HG03378 (cell line): ENCODE data around the gene CDC27.
"Not testable (repeated sequence)": the region's sequence is repeated elsewhere in the genome, so short reads cannot be mapped to it uniquely, and the experiment has no call there.

Experiments used
- ATAC-seq: cut with Tn5 transposase; IDR thresholded peaks from one replicate; pipeline ENCODE4 v1.9.1; 2021; ENCODE audit warnings: mild to moderate bottlenecking, moderate library complexity; ENCODE audit not compliant: unreplicated experiment

CDC27 gene

GRCh38 chr17:47199627-47200324 is 10.7 kb upstream of the CDC27 start:
- ATAC-seq = no peak

DNA sequence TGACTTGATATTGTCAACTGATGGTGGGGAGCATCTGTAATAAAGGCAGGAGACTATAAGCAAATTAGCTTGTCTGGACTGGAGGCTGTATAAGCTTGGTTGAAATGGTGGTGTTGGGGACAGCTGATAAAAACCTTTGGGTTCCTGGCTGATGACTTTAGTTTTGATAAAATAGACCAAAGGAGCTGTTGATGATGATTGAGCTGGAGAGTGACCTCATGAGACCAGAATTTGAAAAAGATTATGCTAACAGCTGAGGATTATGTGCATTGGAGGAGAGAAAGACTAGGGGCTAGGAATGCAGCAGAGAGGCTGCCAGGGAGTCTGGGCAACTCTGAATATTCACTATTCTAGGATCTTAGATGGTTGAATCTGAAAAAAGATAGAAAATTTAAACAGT is 8.7 kb upstream of the CDC27 start:
- no peak for ATAC-seq

GRCh38 chr17:47193931-47194511 is 4.9 kb upstream of the CDC27 start:
- ATAC-seq = no peak

DNA sequence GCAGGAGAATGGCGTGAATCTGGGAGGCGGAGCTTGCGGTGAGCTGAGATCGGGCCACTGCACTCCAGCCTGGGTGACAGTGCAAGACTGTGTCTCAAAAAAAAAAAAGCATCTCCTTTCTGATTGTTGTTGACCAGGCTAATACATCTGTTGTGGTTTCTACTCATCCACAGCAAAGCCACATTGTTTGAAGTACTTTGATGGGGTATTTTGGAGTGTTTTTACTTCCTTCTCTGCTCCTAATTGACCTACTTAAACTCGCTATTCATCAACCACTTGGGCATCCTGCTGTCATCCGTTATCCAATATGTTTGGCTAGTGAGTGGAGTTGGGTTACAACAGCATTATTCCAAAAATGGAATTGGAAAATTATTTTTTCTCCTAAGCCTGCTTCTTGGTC is 3.5 kb upstream of the CDC27 start:
- no peak for ATAC-seq

GRCh38 chr17:47190770-47191169 is 1.7 kb upstream of the CDC27 start:
- ATAC-seq = no peak

DNA sequence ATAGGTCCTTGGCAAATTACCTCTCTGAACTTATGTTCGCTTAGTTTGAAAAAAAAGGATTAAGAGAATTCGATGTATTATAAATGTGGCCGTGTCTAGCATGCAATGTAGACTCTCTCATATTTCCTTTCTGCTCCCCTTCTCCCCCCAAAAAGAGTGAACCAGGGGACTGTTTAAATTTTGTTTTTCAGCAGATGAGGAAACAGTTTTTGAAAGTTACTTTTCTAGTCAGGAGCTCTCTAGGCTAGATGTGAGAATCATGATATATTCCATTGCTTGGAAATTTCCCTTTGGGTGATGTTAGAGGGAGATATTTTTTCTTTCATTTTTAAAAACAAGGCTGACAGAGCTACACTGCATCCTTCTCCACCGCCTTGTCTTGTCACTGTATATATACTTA is 1.1 kb upstream of the CDC27 start:
- no peak for ATAC-seq

DNA sequence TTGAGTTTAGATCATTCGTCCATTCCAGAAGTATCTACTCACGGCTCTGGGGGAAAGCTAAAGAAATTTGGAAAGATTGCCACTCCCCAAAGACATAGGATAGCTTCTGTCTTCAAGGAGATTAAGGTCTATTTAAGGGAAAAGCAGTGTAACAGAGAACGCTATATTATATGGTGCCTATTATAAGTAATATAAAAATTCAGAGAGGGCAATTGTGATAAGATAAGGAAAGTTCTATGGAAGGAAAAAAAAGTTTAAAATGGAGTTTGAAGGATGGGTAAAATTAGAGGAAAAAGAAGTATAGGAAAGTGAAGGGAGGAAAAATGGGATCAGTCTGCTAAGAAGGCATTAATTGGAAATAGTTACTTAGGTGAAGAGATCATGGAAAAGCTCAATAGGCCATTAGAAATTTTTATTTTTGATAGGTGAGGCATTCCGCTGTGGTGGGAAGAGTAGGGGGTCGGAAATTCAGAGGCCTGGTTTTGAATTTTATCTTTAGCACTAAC is 690 bp upstream of the CDC27 start:
- ATAC-seq = no peak

- ATAC-seq = no peak
Measured at GRCh38 chr17:47188271-47188875, 722 bp downstream of the CDC27 start.

DNA sequence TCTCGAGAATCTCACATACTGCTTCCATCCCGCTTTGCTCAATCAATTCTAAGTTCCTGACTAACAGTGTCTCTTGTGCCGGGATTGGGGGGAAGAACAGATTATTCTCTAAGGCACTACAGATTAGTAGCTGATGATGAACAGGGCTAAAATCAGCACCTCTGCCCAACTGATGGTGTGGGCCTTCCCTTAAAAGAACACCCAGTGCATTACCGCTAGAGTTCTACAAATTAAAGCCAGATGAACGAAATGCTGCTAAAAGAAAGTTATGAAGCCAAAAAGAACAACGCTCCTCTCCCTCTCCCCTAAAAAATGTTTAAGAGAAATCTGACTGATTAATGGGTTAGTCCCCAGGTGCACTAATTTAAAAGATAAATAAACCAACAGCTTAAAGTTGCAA is 4.4 kb downstream of the CDC27 start:
- no peak for ATAC-seq

DNA sequence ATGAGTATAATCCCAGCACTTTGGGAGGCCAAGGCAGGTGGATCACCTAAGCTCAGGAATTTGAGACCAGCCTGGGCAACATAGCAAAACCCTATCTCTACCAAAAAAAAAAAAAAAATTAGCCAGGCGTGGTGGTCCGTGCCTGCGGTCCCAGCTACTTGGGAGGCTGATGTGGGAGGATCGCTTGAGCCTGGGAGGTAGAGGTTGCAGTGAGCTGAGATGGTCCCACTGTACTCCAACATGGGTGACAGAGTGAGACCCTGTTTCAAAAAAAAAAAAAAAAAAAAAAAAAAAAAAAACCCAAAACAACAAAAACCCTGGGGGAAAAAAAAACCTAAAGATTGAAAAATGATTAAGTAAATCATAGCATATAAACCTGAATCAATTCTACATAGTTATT is 8.1 kb downstream of the CDC27 start:
- not testable (repeated sequence) for ATAC-seq

GRCh38 chr17:47180337-47180736 is 8.8 kb downstream of the CDC27 start:
- no peak for ATAC-seq

DNA sequence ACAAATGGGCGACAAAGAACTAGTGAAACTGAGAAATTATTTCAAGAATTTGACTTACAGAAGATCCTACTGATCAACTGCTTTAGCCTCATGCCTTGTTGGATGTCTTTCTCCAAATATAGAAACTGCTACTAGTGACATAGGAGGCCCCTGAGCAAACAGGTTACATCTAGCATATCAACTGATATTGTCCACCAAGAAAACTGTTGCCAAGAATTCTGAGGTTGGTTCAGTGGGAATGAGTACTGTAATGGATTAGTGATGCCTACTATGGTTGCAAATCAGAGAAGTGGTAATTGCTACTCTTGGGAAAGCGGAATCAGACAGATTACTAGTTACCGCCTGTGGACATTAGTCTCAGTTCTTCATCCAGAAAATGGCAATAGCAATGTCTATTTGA is 10.0 kb downstream of the CDC27 start:
- ATAC-seq = no peak

- ATAC-seq = no peak
Measured at GRCh38 chr17:47177261-47177660, 11.8 kb downstream of the CDC27 start.

DNA sequence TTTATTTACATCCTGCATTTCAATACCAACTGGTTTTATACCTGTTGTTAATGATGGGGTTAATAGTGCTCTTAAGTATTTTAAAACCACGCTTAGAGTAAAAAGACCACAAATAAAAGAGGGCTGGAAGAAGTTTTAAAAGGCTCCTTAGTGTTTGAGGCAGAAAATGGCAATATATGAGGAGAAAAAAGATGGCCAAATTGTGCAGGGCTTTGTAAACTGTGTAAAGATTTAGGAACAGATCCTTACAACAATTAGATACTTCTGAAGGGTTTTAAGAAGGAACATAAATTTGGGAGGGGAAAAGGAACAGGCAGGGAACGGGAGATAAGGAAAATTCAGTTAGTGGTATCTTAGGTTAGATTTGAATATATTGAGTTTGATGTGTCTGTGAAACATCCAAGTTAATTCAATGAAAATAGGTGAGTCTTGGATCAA is 12.7 kb downstream of the CDC27 start:
- no peak for ATAC-seq

GRCh38 chr17:47174823-47175222 is 14.3 kb downstream of the CDC27 start:
- ATAC-seq = not testable (repeated sequence)

DNA sequence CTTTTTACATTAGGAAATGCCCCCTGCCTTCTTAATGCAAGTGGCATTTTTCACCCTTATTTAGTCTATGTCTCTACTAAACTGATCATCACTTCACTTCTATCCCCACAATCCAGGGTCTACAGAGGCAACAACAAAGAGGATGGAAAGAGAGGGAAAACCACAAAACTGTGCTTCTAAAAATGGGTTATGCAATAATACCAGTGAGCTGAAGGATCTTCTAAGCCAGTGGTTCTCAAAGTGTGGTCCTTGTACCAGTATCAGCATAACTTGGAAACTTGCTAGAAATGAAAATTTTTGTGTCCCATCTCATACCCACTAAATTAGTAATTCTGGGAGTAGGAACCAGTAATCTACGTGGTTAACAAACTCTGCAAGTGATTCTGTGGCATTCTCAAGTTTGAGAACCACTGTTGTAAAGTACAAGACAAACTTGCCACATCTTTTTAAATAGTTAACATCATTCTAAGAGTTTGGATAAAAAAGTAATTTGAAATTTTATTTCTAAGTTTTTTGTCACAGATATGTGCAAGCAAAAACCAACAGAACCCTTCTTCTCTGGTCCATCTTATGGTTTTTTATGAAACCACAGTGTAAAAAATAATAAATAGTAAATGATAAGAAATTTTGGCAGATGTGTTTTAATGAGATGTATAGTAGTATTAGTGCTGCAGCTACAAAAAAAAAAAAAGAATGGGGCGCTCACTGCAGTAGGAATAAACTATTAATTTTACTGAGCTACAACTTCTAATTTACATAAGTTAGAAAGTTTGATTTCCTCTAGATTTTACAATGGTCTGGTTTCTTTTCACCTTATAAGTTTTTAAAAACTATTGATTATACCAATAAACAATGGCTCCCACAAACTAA is 16.2 kb downstream of the CDC27 start:
- ATAC-seq = no peak

DNA sequence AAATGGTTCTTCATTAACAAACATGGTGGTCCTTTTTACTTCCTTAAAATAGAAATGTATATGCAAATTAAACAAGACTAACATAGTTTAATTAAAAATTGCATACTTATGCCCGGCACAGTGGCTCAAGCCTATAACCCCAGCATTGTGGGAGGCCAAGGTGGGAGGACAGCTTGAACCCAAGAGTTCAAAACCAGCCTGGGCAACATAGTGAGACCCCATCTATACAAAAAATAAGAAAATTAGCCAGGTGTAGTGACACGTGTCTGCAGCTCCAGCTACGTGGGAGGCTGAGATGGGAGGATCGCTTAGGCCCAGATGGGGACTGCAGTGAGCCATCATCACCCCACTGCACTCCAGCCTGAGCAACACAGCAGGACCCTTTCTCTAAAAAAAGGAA is 18.4 kb downstream of the CDC27 start:
- ATAC-seq = no peak

DNA sequence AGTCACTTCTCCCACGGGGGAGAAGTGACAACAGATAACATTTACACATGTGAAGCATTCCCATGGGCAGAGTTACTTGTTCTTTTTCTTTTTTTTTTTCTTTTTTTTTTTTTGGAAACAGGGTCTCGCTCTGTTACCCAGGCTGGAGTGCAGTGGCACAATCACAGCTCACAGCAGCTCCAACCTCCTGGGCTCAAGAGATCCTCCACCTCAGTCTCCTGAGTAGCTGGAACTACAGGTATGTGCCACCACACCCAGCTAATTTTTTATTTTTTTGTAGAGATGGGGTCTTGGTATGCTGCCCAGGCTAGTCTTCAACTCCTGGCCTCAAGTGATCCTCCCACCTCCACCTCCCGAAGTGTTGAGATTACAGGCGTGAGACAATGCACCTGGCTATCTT is 20.2 kb downstream of the CDC27 start:
- ATAC-seq = not testable (repeated sequence)

DNA sequence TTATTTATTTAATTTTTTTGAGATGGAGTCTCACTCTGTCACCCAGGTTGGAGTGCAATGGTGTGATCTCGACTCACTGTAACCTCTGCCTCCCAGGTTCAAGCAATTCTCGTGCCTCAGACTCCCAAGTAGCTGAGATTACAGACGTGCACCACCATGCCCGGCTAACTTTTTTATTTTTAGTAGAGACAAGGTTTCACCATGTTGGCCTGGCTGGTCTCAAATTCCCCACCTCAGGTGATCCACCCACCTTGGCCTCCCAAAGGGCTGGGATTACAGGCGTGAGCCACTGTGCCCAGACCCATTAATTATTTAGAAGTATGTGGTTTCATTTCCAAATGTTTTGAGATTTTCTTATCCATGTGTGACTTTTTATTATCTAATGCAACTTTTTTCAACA is 22.2 kb downstream of the CDC27 start:
- ATAC-seq = not testable (repeated sequence)

GRCh38 chr17:47165137-47165536 is 24.0 kb downstream of the CDC27 start:
- ATAC-seq = no peak

GRCh38 chr17:47164263-47164662 is 24.8 kb downstream of the CDC27 start:
- ATAC-seq = no peak
